ENCODE results near the gene ILF2. TPM values are rescaled to one million over a fixed set of nuclear protein-coding genes. Genes with fewer than 3 reads are reported as not detected.

ILF2 gene
- total and polyA plus RNA-seq, 2 of the 13 experiments (the other 11 are each of a cell fraction or from before 2014, with no cell fraction given) = 292 to 366 TPM

DNA sequence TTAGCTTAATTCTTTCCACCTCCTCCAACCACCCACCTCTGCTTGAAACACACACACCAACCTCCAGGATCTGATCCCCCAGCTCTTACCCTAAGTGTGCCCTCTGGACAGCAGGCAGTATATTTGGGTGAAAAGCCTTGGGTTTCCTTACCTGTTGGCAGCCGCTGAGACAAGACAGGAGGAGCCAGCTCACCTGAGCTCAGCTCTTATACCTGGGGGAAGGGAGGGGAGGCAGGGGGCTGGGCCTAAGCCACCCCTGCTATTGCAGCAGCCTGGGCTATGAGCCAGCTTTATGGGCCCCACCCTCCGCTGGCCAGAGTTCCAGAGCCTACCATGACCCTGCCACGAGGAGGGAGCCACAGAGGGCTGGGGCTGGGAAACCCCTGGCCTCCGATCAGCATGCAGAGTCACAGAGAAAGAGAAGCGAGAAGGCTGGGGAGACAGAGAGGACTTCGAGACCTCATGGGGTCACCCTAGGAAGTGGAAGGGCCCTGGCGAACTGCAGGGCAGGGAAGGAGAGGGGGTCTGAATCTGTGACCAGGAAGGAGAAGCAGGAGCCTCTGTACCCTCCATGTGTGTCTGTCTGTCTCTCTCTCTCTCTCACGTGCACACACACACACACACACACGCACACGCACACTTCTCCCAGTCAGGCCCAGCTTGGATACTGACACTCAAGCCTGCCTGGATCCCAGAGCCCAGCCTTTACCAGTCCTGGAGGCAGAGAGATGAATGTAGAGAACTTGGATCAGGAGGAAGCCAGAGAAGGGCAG lies 54.5 kb downstream of the ILF2 start, which contains the start of gene S100A14 (continued):
- TF ChIP-seq, protein P1, sequence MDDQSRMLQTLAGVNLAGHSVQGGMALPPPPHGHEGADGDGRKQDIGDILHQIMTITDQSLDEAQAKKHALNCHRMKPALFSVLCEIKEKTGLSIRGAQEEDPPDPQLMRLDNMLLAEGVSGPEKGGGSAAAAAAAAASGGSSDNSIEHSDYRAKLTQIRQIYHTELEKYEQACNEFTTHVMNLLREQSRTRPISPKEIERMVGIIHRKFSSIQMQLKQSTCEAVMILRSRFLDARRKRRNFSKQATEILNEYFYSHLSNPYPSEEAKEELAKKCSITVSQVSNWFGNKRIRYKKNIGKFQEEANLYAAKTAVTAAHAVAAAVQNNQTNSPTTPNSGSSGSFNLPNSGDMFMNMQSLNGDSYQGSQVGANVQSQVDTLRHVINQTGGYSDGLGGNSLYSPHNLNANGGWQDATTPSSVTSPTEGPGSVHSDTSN (CRISPR knock-in tag; IDR thresholded peaks at IDR 0.05; ENCODE audit: borderline replicate concordance) = no peak
- TF ChIP-seq ZNF121 (CRISPR knock-in tag; IDR thresholded peaks at IDR 0.05) = 0 out of 2 replicates have a peak, but pooled peaks have one; percentile 21
- no peak for TF ChIP-seq ZNF749 (CRISPR knock-in tag; IDR thresholded peaks at IDR 0.05; ENCODE audit: borderline replicate concordance)
- TF ChIP-seq LCORL (IDR thresholded peaks at IDR 0.05) = no peak
- TF ChIP-seq LCORL (CRISPR knock-in tag; IDR thresholded peaks at IDR 0.05) = no peak
- no peak for TF ChIP-seq KAT8 (CRISPR knock-in tag; IDR thresholded peaks at IDR 0.05)
- no peak for TF ChIP-seq NFRKB (IDR thresholded peaks at IDR 0.05)
- no peak for TF ChIP-seq KLF9 (CRISPR knock-in tag; IDR thresholded peaks at IDR 0.05; ENCODE audit: low read depth)
- no peak for TF ChIP-seq PAX8 (CRISPR knock-in tag; IDR thresholded peaks at IDR 0.05; ENCODE audit: borderline replicate concordance)
- TF ChIP-seq, protein P2, sequence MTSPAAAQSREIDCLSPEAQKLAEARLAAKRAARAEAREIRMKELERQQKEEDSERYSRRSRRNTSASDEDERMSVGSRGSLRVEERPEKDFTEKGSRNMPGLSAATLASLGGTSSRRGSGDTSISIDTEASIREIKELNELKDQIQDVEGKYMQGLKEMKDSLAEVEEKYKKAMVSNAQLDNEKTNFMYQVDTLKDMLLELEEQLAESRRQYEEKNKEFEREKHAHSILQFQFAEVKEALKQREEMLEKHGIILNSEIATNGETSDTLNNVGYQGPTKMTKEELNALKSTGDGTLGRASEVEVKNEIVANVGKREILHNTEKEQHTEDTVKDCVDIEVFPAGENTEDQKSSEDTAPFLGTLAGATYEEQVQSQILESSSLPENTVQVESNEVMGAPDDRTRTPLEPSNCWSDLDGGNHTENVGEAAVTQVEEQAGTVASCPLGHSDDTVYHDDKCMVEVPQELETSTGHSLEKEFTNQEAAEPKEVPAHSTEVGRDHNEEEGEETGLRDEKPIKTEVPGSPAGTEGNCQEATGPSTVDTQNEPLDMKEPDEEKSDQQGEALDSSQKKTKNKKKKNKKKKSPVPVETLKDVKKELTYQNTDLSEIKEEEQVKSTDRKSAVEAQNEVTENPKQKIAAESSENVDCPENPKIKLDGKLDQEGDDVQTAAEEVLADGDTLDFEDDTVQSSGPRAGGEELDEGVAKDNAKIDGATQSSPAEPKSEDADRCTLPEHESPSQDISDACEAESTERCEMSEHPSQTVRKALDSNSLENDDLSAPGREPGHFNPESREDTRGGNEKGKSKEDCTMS (CRISPR knock-in tag; conservative IDR thresholded peaks at IDR 0.05) = no peak
- TF ChIP-seq, protein P3, sequence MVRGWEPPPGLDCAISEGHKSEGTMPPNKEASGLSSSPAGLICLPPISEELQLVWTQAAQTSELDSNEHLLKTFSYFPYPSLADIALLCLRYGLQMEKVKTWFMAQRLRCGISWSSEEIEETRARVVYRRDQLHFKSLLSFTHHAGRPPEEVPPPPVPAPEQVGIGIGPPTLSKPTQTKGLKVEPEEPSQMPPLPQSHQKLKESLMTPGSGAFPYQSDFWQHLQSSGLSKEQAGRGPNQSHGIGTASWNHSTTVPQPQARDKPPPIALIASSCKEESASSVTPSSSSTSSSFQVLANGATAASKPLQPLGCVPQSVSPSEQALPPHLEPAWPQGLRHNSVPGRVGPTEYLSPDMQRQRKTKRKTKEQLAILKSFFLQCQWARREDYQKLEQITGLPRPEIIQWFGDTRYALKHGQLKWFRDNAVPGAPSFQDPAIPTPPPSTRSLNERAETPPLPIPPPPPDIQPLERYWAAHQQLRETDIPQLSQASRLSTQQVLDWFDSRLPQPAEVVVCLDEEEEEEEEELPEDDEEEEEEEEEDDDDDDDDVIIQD (CRISPR knock-in tag; IDR thresholded peaks at IDR 0.05; ENCODE audit: low read depth) = no peak
- TF ChIP-seq TCF12 (IDR thresholded peaks at IDR 0.05) = no peak
- TF ChIP-seq TCF12 (CRISPR knock-in tag; IDR thresholded peaks at IDR 0.05) = no peak
- no peak for TF ChIP-seq ZNF737 (CRISPR knock-in tag; IDR thresholded peaks at IDR 0.05; ENCODE audit: borderline replicate concordance)
- TF ChIP-seq, protein P4, sequence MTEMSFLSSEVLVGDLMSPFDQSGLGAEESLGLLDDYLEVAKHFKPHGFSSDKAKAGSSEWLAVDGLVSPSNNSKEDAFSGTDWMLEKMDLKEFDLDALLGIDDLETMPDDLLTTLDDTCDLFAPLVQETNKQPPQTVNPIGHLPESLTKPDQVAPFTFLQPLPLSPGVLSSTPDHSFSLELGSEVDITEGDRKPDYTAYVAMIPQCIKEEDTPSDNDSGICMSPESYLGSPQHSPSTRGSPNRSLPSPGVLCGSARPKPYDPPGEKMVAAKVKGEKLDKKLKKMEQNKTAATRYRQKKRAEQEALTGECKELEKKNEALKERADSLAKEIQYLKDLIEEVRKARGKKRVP (CRISPR knock-in tag; IDR thresholded peaks at IDR 0.05) = peak in 1 of 2 experiments; percentile 45; a peak in 1 of 4 replicates
- TF ChIP-seq MAFG (CRISPR knock-in tag; IDR thresholded peaks at IDR 0.05) = no peak
- TF ChIP-seq HNRNPK (IDR thresholded peaks at IDR 0.05; ENCODE audit: low read depth, low read length, poor library complexity, severe bottlenecking) = no peak
- TF ChIP-seq ZNF451 (CRISPR knock-in tag; IDR thresholded peaks at IDR 0.05) = no peak
- TF ChIP-seq, protein P5, sequence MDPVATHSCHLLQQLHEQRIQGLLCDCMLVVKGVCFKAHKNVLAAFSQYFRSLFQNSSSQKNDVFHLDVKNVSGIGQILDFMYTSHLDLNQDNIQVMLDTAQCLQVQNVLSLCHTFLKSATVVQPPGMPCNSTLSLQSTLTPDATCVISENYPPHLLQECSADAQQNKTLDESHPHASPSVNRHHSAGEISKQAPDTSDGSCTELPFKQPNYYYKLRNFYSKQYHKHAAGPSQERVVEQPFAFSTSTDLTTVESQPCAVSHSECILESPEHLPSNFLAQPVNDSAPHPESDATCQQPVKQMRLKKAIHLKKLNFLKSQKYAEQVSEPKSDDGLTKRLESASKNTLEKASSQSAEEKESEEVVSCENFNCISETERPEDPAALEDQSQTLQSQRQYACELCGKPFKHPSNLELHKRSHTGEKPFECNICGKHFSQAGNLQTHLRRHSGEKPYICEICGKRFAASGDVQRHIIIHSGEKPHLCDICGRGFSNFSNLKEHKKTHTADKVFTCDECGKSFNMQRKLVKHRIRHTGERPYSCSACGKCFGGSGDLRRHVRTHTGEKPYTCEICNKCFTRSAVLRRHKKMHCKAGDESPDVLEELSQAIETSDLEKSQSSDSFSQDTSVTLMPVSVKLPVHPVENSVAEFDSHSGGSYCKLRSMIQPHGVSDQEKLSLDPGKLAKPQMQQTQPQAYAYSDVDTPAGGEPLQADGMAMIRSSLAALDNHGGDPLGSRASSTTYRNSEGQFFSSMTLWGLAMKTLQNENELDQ (CRISPR knock-in tag; IDR thresholded peaks at IDR 0.05; ENCODE audit: borderline replicate concordance) = no peak
- TF ChIP-seq TBP (CRISPR knock-in tag; IDR thresholded peaks at IDR 0.05) = no peak
- no peak for TF ChIP-seq NR3C1 (CRISPR knock-in tag; IDR thresholded peaks at IDR 0.05)
- no peak for TF ChIP-seq SP2 (CRISPR knock-in tag; IDR thresholded peaks at IDR 0.05)
- peak; percentile 67; the same call in 1 of the 2 replicates for TF ChIP-seq MYC (CRISPR knock-in tag; IDR thresholded peaks at IDR 0.05; ENCODE audit: borderline replicate concordance)
